HG03175 (cell line): ENCODE data around the gene PSG2.
"Not testable (repeated sequence)": the region's sequence is repeated elsewhere in the genome, so short reads cannot be mapped to it uniquely, and the experiment has no call there.

Experiments used
- ATAC-seq: cut with Tn5 transposase; IDR thresholded peaks from one replicate; pipeline ENCODE4 v1.9.1; 2021; ENCODE audit warnings: mild to moderate bottlenecking, moderate library complexity; ENCODE audit not compliant: unreplicated experiment

The PSG2 gene

DNA sequence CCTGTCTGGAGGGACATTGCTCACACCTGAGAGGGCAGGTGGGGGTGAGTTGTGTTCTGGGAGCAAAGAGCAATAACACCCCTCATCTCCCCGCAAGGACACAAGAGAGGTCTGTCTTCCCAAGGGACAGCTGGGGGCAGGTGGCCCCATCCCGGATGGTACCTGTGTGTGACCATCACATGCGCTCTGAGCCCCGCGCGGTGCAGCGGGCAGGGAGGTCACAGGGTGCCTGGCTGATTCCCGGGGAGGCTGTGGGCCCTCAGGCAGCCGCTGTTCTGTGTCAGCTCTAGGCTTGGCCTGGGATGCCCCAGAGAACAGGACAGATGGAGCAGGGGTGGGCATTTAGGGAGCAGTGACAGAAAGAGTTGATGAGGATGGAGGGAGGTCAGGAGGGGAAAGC lies 1.2 kb upstream of the PSG2 start:
- not testable (repeated sequence) for ATAC-seq

- ATAC-seq, result no peak
Measured at GRCh38 chr19:43078311-43078710, 4.2 kb downstream of the PSG2 start.

DNA sequence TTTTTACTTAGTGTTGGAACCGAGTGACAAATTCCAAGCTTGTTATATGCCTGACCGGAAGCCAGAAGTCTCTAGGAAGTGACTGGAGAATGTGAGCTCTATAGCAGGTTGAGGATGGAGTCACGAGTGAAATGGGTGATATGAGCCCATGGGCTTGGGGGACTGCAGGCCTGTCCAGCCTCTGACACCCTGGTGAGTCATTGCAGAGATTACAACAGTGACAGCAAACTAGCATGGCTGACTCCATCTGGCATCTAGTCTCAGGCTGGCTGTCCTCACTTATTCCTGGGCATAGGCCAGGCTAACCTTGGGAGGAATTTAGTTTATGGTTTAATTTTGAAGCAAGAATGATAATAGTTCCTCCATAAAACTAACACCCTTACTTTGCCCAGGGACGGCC lies 4.6 kb downstream of the PSG2 start:
- ATAC-seq, result not testable (repeated sequence)

DNA sequence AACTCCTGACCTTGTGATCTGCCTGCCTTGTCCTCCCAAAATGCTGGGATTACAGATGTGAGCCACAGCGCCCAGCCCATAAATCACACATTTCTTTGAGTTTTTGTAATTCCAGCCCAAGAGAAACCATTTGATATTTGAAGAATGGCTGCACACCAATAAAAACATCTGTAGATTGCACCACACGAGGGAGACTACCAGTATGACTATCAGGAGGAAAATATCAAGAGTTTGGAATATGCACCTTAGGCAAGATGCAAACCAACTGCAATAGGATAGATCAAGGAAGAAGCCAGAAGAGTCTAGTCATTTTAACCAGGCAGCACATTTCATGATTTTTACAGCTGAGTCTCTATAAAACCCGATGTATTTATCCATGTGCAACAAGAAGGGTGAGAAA lies 20.1 kb downstream of the PSG2 start:
- ATAC-seq, result not testable (repeated sequence)

- not testable (repeated sequence) for ATAC-seq
Measured at GRCh38 chr19:43061326-43061725, 21.2 kb downstream of the PSG2 start.

DNA sequence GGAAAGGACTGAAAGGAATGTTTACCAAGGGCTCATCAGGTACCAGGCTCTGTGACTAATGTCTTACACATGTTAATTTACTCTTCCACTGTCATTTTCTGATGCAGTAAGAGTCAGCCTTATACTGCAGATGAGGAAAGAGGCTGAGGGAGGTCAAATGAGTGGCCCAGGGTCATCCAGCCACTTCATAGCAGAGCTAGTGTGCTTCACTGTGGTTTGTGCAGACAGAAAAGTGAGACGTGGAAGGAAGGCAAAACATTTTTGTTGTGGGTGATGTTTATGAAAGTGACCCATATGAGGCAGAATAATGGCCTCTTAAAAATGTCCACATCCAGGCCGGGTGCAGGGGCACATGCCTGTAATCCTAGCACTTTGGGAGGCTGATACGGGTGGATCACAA lies 22.2 kb downstream of the PSG2 start:
- not testable (repeated sequence) for ATAC-seq

GRCh38 chr19:43059482-43059881 lies 23.0 kb downstream of the PSG2 start:
- ATAC-seq, result not testable (repeated sequence)

DNA sequence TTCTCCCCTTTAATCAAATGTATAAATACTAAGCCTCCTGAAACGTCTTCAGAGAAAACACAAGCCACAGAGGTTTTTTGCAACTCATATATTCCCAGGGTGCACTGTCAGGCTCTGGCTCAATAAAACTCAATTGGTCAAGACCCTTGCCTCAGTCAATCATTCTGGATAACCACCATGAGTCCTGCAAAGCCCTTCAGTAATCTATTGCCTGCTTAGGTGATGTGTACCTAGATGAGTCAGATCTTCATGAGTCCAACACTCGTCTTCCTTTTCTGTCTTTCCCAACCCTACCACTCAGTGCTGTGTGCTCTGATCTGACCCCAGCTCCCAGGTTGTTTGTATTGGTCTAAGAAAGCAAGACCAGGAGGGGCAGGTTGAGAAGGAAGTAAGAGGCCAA lies 24.1 kb downstream of the PSG2 start:
- ATAC-seq, result not testable (repeated sequence)

DNA sequence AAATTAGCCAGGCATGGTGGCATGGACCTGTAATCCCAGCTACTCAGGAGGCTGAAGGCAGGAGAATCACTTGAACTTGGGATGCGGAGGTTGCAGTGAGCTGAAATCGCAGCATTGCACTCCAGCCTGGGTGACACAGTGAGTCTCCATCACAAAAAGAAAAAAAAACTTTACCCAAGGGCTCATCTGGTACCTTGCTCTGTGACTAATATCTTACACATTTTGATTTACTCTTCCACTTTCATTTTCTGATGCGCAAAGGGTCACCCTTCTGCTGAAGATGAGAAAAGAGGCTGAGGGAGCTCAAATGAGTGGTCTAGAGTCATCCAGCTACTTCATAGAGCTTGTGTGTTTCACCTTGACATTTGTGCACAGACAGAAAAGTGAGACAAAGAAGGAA lies 34.5 kb downstream of the PSG2 start:
- ATAC-seq, result not testable (repeated sequence)

DNA sequence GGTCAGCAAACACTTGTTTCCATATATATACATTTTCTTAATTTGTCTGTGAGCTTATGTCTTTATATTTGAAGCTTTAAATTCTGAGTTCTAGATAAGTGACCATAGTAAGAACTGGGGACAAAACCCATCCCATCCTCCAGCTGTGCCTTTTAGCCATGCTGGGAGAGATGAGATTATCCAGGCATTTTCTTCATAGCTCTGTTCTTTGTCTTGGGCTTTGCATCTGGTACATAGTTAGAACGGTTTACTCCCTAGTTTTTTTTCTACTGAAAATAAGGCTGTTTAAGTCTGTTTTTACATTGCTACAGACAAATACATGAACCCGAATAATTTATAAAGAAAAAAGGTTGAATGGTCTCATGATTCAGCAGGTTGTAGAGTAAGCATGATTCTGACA lies 35.9 kb downstream of the PSG2 start:
- not testable (repeated sequence) for ATAC-seq

DNA sequence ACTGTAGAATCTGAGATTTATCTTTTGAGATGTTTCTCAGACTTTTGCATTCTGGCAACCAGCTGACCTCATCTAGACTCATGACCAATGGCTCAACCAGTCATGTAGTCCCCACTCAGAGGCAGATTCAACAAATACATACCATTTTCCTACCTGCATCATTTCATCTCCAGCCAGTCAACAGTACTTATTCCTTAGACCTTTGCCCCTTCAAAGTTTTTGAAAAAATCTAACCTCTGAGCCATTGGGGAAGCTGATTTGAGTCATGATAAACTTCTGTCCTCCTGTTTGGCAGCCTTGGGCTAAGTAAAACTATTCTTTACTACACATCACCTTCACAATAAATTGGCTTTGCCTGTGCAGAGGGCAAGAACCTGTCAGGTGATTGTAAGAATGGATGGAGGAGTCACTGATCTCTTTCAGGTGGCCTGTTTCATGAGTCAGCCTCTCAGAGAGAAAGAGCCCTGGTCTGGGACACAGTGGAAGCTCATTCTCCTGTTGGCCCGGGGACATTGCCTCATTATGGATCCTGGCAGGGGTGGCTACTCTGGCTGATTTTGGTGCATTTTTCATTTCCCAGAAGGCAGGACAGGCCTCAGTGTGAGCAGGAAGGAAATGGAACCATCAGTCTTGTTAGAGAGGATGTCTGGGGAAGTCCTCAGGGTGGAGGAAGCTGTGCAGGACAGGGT lies 38.9 kb downstream of the PSG2 start:
- ATAC-seq, result not testable (repeated sequence)

- not testable (repeated sequence) for ATAC-seq
Measured at GRCh38 chr19:43031645-43032044, 50.9 kb downstream of the PSG2 start.

GRCh38 chr19:43028866-43029265 lies 53.6 kb downstream of the PSG2 start:
- no peak for ATAC-seq

DNA sequence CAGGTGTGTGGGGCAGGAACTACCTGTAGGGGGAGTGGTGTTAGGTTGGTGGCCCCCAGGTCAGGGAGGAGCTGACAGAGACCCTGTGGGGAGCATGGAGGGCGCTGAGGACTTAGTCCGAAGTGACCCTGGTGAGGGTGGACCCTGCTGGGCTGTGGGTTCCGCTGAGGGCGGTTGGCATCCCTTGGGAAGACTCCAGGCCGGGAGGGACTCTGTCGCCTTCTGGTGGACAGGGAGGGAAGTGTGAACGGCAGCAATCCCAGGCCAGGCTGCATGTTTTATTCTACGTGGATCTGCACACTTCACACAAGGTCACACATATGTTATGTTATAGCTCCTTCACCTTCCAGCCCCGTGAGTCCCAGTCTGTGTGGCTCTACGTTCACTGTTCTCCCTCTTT lies 54.5 kb downstream of the PSG2 start:
- ATAC-seq, result not testable (repeated sequence)

- not testable (repeated sequence) for ATAC-seq
Measured at GRCh38 chr19:43027061-43027460, 55.4 kb downstream of the PSG2 start.

GRCh38 chr19:43026369-43026768 lies 56.1 kb downstream of the PSG2 start, which contains the start of gene PSG11:
TSS of gene PSG11 (minus strand) at chr19:43026469. CDS start at chr19:43026372, 97 bp downstream.
- ATAC-seq, result not testable (repeated sequence)

- ATAC-seq, result not testable (repeated sequence)
Measured at GRCh38 chr19:43022098-43022497, 60.4 kb downstream of the PSG2 start.

- not testable (repeated sequence) for ATAC-seq
Measured at GRCh38 chr19:43021629-43022028, 60.9 kb downstream of the PSG2 start.

GRCh38 chr19:43019588-43019987 lies 62.9 kb downstream of the PSG2 start:
- not testable (repeated sequence) for ATAC-seq
